IMR-90 (cell line): Measurements from ENCODE around the gene OR2T1. TPM values are rescaled to one million over a fixed set of nuclear protein-coding genes. Genes with fewer than 3 reads are reported as not detected.
"Not testable (repeated sequence)": the region's sequence is repeated elsewhere in the genome, so short reads cannot be mapped to it uniquely, and the experiment has no call there.

ENCODE experiments used
- ATAC-seq: fragments of 200-7000 bp; cut with Tn5 transposase; 2 replicates; pipeline ENCODE4 v1.9.1; 2020; ENCODE audit warnings: low read depth, mild to moderate bottlenecking, moderate library complexity
- BruUV-seq: library from RNA; stranded (reverse); fragments of 400-500 nt; replicated peaks from 2 replicates; lab custom pipeline; 2021; lab: Mats Ljungman, UMichigan
- CTCF ChIA-PET: fragments of 300-600 bp; formaldehyde crosslinking; extraction: SDS; loops from one replicate; lab custom pipeline; 2021; ENCODE audit warnings: antibody characterized with exemption; lab: Yijun Ruan, JAX
- POLR2A ChIA-PET: fragments of 300-600 bp; sonication (Branson Sonifier 250); formaldehyde crosslinking; loops from one replicate; lab custom pipeline; 2022; ENCODE audit warnings: antibody characterized with exemption; ENCODE audit not compliant: unreplicated experiment; lab: Charles Lee
- DNase-seq: peaks from one replicate; pipeline ENCODE4 v3.0.0; 2013
- H2AFZ ChIP-seq: replicated peaks from 2 replicates; pipeline ENCODE3; 2013; ENCODE audit warnings: low read length, mild to moderate bottlenecking; ENCODE audit not compliant: poor library complexity
- H2AK5ac ChIP-seq: 2 replicates; pipeline ENCODE4 v1.6.1; 2013; ENCODE audit warnings: low read depth, low read length, inconsistent platforms
- H2AK9ac ChIP-seq: replicated peaks from 2 replicates; pipeline ENCODE3; 2013; ENCODE audit warnings: mild to moderate bottlenecking, low read depth, low read length, moderate library complexity; ENCODE audit not compliant: poor library complexity
- H2BK120ac ChIP-seq: 2 replicates; pipeline ENCODE4 v1.6.1; 2013; ENCODE audit warnings: low read depth, low read length, inconsistent platforms
- H2BK15ac ChIP-seq: 3 replicates; pipeline ENCODE4 v1.6.1; 2013; ENCODE audit warnings: low read depth, low read length, inconsistent platforms
- H2BK20ac ChIP-seq: 2 replicates; pipeline ENCODE4 v1.6.1; 2013; ENCODE audit warnings: low read depth, mild to moderate bottlenecking, inconsistent platforms, low read length, moderate library complexity
- H2BK5ac ChIP-seq: 2 replicates; pipeline ENCODE4 v1.6.1; 2013; ENCODE audit warnings: mild to moderate bottlenecking, low read depth, low read length, inconsistent platforms; ENCODE audit not compliant: poor library complexity, severe bottlenecking
- H3K14ac ChIP-seq: replicated peaks from 2 replicates; pipeline ENCODE4 v1.6.1; 2013; ENCODE audit warnings: low read depth, low read length, inconsistent platforms
- H3K18ac ChIP-seq: 2 replicates; pipeline ENCODE4 v1.6.1; 2013; ENCODE audit warnings: low read depth, low read length, control low read depth
- H3K23ac ChIP-seq: 2 replicates; pipeline ENCODE4 v1.6.1; 2013; ENCODE audit warnings: low read depth, low read length, inconsistent platforms
- H3K27ac ChIP-seq: 2 replicates; pipeline ENCODE4 v1.5.1; 2013; ENCODE audit warnings: mild to moderate bottlenecking, control low read depth, low read length; ENCODE audit not compliant: insufficient read depth
- H3K27me3 ChIP-seq: 2 replicates; pipeline ENCODE4 v1.6.1; 2013; ENCODE audit warnings: low read length; ENCODE audit not compliant: control insufficient read depth, insufficient read depth
- H3K36me3 ChIP-seq: 2 replicates; pipeline ENCODE4 v1.6.1; 2013; ENCODE audit warnings: low read length, mixed read lengths; ENCODE audit not compliant: control insufficient read depth, insufficient read depth
- H3K4ac ChIP-seq: 2 replicates; pipeline ENCODE4 v1.6.1; 2013; ENCODE audit warnings: low read depth, low read length, inconsistent platforms
- H3K4me1 ChIP-seq: 2 replicates; pipeline ENCODE4 v1.6.1; 2013; ENCODE audit warnings: low read length, mixed read lengths; ENCODE audit not compliant: control insufficient read depth, insufficient read depth
- H3K4me2 ChIP-seq: 2 replicates; pipeline ENCODE4 v1.6.1; 2013; ENCODE audit warnings: low read depth, mild to moderate bottlenecking, control low read depth, low read length, moderate library complexity
- H3K4me3 ChIP-seq: 2 replicates; pipeline ENCODE4 v1.5.1; 2013; ENCODE audit warnings: low read depth, mild to moderate bottlenecking, control low read depth, low read length, moderate library complexity; ENCODE audit not compliant: insufficient read depth
- H3K56ac ChIP-seq: 2 replicates; pipeline ENCODE4 v1.6.1; 2013; ENCODE audit warnings: low read length, inconsistent platforms; ENCODE audit not compliant: insufficient read depth; ENCODE audit errors: extremely low read depth
- H3K79me1 ChIP-seq, 2 experiments: 2 replicates each; pipeline ENCODE4 v1.6.1; 2013; ENCODE audit warnings: low read length in 2 of 2, inconsistent platforms in 1 of 2, low read depth in 1 of 2
- H3K9ac ChIP-seq: 2 replicates; pipeline ENCODE4 v1.6.1; 2013; ENCODE audit warnings: low read depth, low read length, control low read depth
- H3K9me1 ChIP-seq: 2 replicates; pipeline ENCODE4 v1.6.1; 2013; ENCODE audit warnings: low read length, inconsistent platforms; ENCODE audit not compliant: insufficient read depth
- H3K9me3 ChIP-seq: 2 replicates; pipeline ENCODE4 v1.6.1; 2013; ENCODE audit warnings: low read length; ENCODE audit not compliant: control insufficient read depth, insufficient read depth
- H4K20me1 ChIP-seq: 2 replicates; pipeline ENCODE4 v1.6.1; 2013; ENCODE audit warnings: low read length, inconsistent platforms; ENCODE audit not compliant: insufficient read depth
- H4K5ac ChIP-seq: 2 replicates; pipeline ENCODE4 v1.6.1; 2013; ENCODE audit warnings: mild to moderate bottlenecking, low read depth, low read length, control low read depth
- H4K8ac ChIP-seq, 2 experiments: 2 replicates each; pipeline ENCODE4 v1.6.1; 2013; ENCODE audit warnings: low read depth in 2 of 2, low read length in 2 of 2, control low read depth in 1 of 2, inconsistent platforms in 1 of 2
- H4K91ac ChIP-seq: 2 replicates; pipeline ENCODE4 v1.6.1; 2013; ENCODE audit warnings: low read depth, low read length, inconsistent platforms; ENCODE audit not compliant: insufficient read depth
- WGBS, 2 experiments: methylation state at CpG; one replicate each; pipeline versions ENCODE4 v1.1.5 to v1.1.7; 2013; ENCODE audit warnings: missing lambda C conversion rate in 2 of 2; ENCODE audit not compliant: insufficient read length in 1 of 2; ENCODE audit errors: extremely low coverage in 2 of 2; 5-methylcytosine and 5-hydroxymethylcytosine counted together
- dilution Hi-C: fragments of 300-500 bp; cut with HindIII; formaldehyde crosslinking; loops from one replicate; pipeline ENCODE4 v1.14.3; 2018; ENCODE audit warnings: low sequenced_read_pairs; ENCODE audit not compliant: unreplicated experiment
- in situ Hi-C: fragments of 300-500 bp; cut with MboI; formaldehyde crosslinking; loops from 3 replicates; pipeline ENCODE4 v1.14.3; 2019; ENCODE audit warnings: low sequenced_read_pairs, inconsistent platforms, mixed read lengths
- intact Hi-C: fragments of 100-400 bp; cut with micrococcal nuclease; formaldehyde crosslinking; loops from 2 replicates; pipeline ENCODE4 v1.10.0; 2022
- polyA plus RNA-seq, 3 experiments: library from polyadenylated mRNA; depleted of rRNA; stranded (reverse); fragments of >200 nt; gene quantifications; 2 replicates each; pipeline ENCODE4 v1.2.3, GENCODE V29; 2012; ENCODE audit warnings: low replicate concordance in 1 of 3
- total RNA-seq: library from RNA; depleted of rRNA; stranded (reverse); fragments of >200 nt; gene quantifications from 2 replicates; pipeline ENCODE4 v1.2.3, GENCODE V29; 2012

OR2T1 gene
- total and polyA plus RNA-seq, 2 of the 4 experiments (the other 2 are of a cell fraction): not detected

DNA sequence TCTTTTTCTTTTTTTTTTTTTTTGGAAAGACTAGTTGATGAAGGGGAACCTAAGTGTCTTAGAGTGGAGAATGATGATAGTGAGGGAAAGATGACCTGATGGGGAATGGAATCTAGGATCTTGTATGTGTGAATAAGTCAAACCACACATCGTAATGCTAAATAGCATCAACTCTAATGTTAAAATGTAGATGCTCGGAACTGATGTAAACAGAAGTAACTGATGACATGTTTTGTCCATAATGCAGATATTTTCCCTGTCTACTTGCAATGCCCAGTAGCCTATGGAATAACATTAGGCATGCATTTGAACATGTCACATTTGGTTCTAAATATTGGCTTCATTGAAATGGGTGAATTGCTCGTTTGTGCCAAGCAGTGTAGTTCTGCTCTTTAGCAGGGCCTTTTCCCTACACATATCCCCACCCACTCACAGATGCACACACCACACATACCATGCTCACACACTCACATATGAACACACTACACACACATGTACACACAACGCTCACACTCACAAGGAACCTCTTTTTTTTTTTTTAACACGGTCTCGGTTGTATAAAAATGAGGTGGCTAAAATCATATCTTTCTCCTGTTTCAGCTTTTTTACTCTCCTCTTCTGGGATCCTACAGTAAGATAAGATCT, 47.1 kb downstream of the OR2T1 start:
- in situ Hi-C loops, H3K4me2 ChIP-seq, H3K9me3 ChIP-seq, H3K23ac ChIP-seq, ATAC-seq, H3K4me1 ChIP-seq, H4K8ac ChIP-seq, H2BK15ac ChIP-seq, H4K5ac ChIP-seq, H2BK20ac ChIP-seq, DNase-seq, CTCF ChIA-PET, H3K9me1 ChIP-seq, H3K9ac ChIP-seq, H3K79me1 ChIP-seq, H2BK120ac ChIP-seq, H2AK5ac ChIP-seq, BruUV-seq, H3K27me3 ChIP-seq, H3K27ac ChIP-seq, H4K91ac ChIP-seq, H3K18ac ChIP-seq, H2AFZ ChIP-seq, H3K4me3 ChIP-seq, H2BK5ac ChIP-seq, dilution Hi-C loops, H2AK9ac ChIP-seq, H3K36me3 ChIP-seq, H4K20me1 ChIP-seq, intact Hi-C loops, H3K56ac ChIP-seq, H3K4ac ChIP-seq, H3K14ac ChIP-seq, POLR2A ChIA-PET: not testable (repeated sequence)
- no CpG with 5 or more reads among the region's 6 CpGs for WGBS, 2 experiments

- H3K27me3 ChIP-seq, H3K23ac ChIP-seq, H3K4me1 ChIP-seq, H3K79me1 ChIP-seq, POLR2A ChIA-PET, H3K56ac ChIP-seq, H3K9me1 ChIP-seq, H2AK5ac ChIP-seq, H2AK9ac ChIP-seq, H2BK20ac ChIP-seq, H3K9ac ChIP-seq, H2AFZ ChIP-seq, dilution Hi-C loops, in situ Hi-C loops, H4K8ac ChIP-seq, H3K18ac ChIP-seq, H3K27ac ChIP-seq, ATAC-seq, H3K14ac ChIP-seq, DNase-seq, intact Hi-C loops, H4K20me1 ChIP-seq, BruUV-seq, CTCF ChIA-PET, H3K4ac ChIP-seq, H2BK120ac ChIP-seq, H3K9me3 ChIP-seq, H3K4me3 ChIP-seq, H2BK5ac ChIP-seq, H4K91ac ChIP-seq, H3K36me3 ChIP-seq, H4K5ac ChIP-seq, H2BK15ac ChIP-seq, H3K4me2 ChIP-seq: not testable (repeated sequence)
- WGBS, 2 experiments: no CpG with 5 or more reads among the region's 5 CpGs
Measured at GRCh38 chr1:248450466-248451145, 47.8 kb downstream of the OR2T1 start.
